GM12801 (cell line): Measurements from ENCODE around the gene CTSD.

ENCODE experiments used
- TF ChIP-seq, protein P1 (sequence below): IDR thresholded peaks from one replicate; pipeline ENCODE4 v1.5.1; 2011; ENCODE audit warnings: control low read depth; ENCODE audit not compliant: insufficient read length; ENCODE audit errors: extremely low read depth

CTSD gene

DNA sequence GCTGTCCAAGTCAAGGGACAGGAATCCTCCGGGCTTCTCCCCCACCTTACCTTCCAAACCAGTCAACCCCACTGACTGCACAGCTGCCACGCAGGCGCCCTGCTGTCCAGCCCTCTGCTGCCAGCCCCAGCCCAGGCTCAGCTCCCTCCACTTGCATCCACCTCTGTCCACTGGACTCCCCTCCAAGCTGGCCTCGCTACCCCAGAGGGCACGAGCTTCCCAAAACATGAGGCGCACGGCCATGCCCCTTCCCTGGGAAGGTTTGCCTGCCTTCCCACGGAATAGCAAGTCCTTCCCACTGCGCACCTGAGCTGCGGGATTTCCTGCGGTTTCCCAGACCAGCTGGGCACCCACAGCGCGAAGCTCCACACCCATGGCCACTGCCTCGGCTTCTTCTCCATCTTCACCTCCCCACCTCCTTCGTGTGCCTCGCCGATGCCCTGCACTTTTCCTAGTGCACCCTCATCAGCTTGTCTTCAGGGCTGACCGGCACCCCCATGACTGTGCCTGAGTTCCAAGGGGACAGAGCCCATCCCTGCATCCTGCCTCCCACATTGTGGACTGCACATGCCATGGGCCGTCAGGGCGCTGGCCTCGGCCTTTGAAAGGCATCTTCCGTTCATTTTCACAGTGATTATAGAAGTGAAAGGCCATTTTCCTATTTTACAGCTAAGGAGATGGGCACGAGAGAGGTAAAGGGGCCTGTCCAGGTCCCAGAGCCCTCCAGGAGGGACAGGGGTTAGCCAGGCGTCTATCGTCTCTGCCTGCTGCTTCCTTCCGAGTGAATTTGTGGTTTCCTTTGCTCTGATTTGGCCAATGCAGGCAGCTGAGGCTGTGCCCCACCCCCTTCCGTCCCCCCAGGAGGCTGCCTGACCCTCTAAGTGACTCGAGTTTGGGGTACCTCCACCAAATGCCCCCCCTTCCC, 29.7 kb downstream of the CTSD start:
- TF ChIP-seq, protein P1, sequence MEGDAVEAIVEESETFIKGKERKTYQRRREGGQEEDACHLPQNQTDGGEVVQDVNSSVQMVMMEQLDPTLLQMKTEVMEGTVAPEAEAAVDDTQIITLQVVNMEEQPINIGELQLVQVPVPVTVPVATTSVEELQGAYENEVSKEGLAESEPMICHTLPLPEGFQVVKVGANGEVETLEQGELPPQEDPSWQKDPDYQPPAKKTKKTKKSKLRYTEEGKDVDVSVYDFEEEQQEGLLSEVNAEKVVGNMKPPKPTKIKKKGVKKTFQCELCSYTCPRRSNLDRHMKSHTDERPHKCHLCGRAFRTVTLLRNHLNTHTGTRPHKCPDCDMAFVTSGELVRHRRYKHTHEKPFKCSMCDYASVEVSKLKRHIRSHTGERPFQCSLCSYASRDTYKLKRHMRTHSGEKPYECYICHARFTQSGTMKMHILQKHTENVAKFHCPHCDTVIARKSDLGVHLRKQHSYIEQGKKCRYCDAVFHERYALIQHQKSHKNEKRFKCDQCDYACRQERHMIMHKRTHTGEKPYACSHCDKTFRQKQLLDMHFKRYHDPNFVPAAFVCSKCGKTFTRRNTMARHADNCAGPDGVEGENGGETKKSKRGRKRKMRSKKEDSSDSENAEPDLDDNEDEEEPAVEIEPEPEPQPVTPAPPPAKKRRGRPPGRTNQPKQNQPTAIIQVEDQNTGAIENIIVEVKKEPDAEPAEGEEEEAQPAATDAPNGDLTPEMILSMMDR = no peak

DNA sequence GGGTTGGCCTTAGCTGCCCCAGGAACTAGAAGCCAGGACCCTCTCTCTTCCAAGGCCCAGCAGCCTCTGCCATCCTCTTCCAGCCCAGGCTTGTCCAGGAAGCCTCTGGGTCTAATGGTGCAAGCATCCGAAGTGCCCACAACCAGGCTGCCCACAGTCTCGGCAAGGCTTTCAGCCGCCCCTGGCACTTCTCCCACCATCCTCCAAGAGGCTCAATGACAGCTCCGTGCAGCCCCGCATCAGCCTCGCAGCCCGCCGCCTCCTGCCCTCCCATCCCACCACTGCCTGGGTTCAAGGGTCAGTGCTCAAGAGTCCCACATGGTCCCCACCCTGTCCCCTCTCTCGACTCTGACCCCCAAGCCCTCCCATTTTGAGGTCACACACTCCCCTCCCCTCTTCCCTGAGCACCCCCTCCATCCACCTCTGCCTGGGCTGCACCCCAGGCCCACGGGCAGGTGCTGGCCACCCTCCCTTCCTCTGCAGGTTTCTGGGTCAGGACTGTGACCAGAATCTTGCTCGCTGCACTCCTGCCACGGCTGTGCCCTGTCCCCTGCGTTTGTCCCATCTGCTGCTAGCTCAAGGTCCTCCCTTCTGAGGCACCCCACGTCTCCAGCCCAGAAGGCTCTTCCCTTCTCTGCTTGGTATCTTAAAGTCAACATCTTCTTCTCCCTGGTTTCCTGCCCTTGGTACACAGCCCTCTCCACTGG, 30.6 kb downstream of the CTSD start:
- TF ChIP-seq, protein P1 = no peak

DNA sequence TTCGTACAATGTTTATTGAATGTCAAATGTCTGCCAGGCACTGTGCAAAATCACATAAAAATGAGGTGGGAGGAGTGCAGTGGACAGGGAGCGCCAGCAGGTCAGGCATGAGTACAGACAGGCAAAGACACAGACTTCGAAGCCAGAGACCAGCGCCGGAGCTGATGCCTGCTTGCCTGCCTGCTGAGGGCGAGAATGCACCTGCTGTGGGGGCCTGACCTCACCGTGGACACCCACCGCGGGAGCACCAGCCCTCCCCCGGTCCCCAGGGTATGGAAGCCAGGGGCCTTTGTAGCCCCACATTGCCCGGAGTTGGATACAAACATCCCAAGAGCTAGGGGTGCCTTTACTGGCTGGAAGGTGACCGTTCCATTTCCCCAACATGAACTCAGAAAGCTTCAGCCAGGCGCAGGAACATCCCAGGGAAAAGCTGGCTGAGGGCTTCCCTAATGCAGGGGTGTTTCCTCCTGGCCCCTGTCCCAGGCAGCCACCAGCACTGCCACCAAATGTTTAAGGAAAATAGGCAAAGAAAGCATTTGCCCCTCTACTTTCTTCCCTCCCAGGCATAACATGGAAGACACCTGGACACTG, 31.2 kb downstream of the CTSD start:
- TF ChIP-seq, protein P1 = no peak

DNA sequence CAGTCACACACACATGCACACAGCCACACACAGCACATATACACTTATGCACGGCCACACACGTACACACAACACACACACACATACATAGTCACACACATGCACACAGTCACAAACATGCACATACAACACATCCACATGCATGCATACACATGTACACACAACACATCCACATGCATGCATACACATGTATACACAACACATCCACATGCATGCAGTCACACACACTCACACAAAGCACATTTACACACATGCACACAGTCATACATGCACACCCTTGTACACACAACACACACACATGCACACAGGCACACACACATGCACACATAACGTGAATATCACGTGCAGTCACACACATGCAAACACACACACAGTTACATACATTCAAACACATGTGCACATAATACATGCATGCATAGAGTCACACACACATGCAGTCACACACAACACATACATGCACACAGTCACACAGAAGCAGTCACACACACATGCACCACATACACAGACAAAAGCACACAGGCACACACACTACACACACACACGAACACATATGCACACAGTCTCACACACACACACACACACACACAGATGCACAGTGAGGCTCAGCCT, 32.2 kb downstream of the CTSD start:
- TF ChIP-seq, protein P1 = no peak

DNA sequence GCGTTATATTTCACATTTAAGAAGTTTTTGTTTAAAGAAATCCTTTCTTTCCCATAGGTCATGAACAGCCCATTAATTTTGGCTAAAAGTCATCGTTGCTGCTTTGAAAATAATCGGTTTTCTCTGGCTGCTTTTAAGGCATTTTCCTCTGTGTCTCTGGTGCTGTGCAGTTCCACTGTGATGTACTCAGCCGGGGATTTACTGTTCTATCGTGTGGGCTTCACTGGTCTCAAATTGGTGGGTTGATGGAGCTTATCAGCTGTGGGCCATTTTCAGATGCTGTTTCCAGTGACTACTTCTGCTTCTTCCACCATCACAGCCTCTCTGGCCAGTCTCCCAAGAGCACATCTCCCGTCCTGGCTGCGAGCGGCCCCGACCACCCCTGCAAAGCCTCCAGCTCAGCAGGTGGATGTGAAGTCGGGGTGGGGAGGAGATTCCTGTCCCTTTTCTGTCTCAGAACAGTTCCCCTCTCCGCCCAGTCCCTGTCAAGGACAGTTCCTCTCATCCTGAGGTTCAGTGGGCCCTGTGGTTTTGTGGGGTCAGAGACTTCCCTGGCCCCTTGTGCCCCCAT, 33.6 kb downstream of the CTSD start:
- TF ChIP-seq, protein P1 = no peak

DNA sequence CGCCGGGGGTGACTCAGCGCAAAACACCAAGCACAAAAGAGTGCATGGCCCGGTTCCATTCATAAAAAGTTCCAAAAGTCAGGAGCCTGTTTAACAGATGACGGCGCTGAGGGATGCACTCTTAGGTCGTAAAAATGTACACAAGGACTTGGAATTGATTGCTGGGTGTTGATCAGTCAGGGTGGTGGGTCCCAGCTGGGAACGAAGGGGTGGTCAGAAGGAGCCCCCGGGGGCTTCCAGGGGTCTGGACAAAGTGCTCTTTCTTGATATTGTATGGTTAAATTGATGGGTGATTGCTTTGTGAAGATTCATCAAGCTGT, 34.1 kb downstream of the CTSD start:
- TF ChIP-seq, protein P1 = no peak
